ENCODE data around the gene THRSP.
"Not testable (repeated sequence)": the region's sequence is repeated elsewhere in the genome, so short reads cannot be mapped to it uniquely, and the experiment has no call there.

The THRSP gene

DNA sequence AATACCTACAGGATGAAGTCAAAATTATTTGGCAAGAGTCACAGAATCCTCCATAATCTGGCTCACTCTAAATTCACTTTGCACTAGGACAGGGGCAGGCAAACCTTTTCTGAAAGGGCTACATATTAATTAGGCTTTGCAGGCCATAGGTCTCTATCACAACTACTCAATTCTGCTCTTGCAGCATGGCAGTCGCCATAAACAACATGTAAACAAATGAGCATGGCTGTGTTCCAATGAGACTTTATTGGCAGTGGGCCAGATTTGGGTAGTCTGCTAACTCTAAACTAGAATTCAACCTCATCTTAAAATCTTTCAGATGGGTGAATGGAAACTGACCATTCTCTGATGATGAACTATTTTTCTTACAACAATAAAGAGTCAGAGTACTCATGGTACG lies 5.8 kb downstream of the THRSP start:
- DNase-seq = no peak

DNA sequence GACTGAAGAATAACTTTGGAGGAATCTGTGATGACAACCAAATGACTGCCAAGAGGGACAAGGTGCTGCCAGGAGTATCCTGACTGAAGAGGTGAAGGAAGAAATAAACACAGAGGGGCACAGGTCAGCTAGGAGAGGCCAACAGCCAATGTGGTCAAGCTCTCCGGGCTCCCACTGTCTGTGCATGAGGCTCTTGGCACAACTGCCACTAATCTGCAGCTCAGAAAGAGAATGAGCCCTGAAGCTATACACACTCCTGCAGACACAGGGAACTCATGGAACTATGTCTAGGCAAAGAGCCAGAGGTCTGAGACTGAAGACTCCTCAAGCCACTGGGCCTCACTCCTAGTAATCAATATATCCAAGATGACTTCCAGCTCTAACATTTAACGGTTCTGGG lies 7.0 kb downstream of the THRSP start:
- DNase-seq = no peak

DNA sequence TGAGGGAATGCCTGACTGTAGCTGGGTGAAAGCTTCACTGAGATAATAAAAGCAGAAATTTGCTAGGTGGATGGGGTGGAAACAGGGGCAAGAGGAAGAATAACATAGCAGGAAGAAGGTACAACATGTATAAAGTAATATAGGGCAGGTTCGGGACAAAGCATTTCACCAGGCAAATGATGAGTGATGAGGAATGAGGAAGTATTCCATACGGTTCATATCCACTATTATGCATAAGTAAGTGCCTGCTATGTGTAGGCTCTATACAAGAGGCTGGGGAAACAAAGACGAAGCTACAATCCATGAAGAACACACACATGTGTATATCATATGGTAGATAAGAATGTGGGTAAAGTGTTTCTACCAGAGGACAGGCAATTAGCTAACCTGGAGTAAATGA lies 8.1 kb downstream of the THRSP start:
- DNase-seq = no peak

DNA sequence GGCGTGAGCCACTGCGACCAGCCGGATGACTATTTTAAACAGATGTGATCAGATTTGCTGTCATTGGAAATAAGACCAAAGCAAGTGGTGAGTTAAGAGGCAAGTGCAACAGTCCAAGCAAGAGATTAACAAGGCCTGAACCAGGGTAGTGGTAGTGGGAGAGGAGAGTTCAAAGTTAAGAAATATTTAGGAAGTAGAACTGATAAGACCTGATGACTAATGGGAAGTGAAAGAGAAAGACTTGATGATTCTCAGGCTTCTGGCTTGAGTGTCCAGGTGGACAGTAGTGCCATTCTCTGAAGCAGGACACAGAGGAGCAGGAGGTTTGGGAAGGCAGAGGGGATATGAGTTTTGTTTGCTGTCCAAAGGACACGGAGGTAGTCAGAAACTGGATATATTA lies 8.8 kb downstream of the THRSP start:
- no peak for DNase-seq

DNA sequence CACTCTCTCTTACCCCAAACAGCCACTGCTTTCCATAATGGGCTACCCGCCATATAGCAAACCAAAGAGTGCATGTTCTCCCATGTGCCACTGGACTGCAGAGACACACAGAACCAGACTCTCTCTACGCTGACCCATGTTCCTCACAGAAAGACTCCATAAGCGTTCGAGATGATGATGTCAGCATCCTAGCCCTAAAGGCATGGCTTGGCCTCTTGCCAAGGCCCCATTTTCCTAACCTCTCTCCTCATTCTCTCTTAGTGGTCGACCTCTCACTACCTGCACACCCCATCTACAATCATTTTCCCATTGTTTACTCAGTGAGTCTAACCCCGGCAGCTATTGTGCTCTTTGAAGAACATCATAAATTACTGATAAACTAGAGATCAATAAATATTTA lies 11.1 kb downstream of the THRSP start:
- DNase-seq = no peak

DNA sequence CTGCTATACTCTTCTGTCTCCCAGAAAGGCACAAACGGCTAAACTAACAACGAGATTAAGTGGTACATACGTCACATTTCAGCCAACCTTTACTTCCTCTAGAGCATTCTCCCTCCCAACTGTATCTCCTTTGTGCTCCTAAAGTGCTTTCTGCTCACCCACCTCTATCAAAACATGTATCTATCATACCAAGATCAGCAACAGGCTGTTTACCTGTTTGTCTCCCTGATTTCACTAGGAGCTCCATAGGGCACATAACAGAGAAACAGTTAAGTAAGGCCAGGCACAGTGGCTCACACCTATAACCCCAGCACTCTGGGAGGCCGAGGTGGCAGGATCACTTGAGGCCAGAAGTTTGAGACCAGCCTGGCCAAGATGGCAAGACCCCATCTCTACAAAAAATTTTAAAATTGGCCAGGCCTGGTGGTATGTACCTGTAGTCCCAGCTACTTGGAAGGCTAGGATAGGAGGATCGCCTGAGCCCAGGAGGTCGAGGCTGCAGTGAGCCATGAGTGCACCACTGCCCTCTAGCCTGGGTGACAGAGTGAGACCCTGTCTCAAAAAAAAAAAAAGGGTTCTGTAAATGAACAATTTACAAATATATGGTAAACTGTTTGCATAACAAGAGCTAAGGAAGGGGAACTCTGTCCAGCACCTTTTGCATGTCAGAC lies 13.2 kb downstream of the THRSP start:
- no peak for DNase-seq

DNA sequence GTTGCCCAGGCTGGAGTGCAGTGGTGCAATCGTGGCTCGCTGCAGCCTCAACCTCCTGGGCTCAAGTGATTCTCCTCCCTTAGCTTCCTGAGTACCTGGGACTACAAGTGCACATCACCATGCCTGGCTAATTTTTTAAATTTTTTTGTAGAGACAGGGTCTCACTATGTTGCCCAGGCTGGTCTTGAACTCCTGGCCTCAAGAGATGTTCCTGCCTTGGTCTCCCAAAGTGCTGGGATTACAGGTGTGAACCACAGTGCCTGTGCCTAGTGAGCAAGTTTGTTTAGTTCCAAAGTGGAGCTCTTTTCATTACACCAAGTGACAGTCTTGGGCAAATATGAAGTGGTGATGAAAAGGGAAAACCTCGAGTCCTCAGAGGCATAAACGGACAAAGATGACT lies 13.9 kb downstream of the THRSP start:
- DNase-seq = not testable (repeated sequence)

DNA sequence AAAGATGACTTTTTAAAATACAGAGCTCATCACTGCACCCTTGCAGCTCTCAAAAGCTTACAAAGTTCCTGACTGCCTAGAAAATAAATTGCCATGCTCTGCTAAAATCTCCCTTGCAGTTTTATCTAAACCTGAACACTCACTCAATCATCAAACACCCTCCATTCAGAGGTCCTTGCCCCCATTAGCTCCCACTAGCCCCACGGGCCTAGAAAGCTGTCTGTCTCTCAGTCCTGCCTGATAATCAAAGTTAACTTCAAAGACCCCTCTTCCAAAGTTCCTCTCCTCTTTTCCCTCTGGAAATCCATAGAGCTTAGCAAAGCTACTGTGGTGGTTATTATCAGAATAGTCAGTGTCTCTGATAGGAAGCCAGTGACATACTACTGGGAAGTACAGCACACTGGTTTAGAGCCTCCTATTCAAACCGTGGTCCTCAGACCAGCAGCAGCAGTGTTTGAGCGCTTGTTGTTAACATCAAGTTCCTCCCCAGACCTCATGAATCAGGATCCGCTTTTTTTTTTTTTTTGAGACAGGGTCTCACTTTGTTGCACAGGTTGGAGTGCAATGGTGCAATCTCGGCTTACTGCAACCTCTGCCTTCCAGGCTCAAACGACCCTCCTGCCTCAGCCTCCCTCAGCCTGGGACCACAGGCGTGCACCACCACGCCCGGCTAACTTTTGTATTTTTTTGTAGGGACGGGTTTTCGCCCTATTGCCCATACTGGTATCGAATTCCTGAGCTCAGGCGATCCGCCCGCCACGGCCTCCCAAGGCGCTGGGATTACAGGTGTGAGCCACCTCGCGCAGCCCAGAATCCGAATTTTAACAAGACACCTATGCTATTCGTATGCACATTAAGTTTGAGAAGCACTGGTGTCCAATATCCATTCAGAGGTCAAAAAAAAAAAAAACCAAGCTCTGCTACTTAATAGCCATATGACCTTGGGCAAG lies 14.8 kb downstream of the THRSP start:
- no peak for DNase-seq

DNA sequence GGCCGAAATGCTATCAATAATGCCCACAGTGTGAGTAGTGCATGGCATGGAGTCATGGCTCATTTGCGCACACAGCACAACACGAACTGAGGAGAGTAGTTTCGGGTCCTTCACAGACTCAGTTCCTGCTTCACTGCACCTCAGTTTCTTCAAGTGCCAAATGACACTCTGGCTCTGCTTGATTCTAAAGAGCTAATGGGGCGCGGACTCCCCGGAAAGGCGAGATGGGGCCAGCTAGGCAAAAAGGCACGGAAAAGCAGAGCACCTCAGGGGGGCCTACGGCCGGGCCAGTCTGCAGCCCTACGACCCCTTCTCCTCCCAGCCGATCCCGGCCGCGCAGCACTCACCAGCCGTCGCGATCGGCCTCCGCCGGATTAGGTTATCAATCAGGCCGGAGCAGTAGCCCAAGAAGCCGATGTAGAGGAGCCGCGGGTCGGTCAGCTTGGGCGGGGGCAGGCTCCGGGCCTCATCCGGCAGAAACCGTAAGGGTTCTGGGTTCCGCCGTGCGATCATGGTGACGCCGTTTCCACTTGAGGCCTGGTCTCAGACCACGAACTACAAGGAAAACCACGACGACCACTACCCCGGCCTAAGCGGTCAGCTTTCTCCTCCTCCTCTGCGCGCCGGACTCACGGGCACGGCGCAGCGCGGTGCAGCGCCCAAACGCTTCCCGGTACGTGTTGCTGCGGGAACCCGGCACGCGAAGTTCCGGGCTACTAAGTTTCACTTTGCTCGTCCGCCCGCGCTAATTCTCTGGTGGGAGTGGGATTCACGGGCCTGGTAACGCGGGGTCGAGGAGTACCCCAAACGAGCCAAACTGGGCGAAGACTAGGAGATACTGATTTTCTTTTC lies 15.8 kb downstream of the THRSP start, which contains the start of gene NDUFC2:
TSS of gene NDUFC2 (minus strand) at position 631 of the 852 bp plus-strand sequence. CDS start at position 513, 118 bp downstream.
- DNase-seq = peak; percentile 41

DNA sequence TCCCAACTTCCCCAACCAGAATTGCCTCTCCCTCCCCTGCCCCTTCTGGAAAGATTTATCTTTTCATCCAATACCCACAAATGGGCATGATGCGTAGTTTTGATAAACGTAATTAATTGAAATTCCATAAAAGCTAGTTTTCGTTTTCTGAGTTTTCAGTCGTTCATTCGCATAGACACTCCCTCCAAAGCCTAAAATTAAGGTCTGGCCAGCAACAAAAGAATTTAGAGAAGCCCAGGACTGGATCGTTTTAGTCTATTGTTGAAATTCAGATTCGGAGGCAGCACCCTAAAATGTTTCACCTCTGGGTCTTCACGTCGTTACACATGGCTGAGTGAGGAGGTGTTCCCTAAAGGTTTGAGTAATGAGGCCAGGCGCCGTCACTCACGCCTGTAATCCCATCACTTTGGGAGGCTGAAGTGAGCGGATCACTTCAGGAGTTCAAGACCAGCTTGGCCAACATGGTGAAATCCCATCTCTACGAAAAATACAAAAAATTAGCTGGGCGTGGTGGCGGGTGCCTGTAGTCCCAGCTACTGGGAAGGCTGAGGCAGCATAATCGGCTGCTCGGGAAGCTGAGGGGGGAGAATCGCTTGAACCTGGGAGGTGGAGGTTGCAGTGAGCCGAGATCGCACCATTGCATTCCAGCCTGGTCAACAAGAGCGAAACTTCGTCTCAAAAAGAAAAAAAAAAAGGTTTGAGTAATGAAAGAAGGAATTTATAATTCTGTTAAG lies 16.6 kb downstream of the THRSP start:
- no peak for DNase-seq

DNA sequence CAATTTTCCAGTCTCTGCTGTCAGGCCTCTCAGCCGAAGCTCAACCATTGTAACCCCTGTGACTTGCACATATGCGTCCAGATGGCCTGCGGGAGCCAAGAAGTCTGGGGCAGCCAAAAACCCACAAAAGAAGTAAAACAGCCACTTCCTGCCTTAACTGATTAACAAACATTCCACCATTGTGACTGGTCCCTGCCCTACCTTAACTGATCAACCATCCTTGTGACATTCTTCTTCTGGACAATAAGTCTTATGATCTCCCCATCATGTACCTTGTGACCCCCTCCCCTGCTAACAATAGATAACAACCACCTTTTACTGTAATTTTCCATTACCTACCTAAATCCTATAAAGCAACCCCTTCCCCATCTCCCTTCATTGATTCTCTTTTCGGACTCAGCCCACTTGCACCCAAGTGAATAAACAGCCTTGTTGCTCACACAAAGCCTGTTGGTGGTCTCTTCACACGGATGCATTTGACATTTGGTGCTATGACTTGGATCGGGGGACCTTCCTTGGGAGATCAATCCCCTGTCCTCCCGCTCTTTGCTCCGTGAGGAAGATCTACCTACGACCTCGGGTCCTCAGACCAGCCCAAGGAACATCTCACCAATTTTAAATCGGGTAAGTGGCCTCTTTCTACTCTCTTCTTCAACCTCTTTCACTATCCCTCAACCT lies 17.3 kb downstream of the THRSP start:
- DNase-seq = no peak

DNA sequence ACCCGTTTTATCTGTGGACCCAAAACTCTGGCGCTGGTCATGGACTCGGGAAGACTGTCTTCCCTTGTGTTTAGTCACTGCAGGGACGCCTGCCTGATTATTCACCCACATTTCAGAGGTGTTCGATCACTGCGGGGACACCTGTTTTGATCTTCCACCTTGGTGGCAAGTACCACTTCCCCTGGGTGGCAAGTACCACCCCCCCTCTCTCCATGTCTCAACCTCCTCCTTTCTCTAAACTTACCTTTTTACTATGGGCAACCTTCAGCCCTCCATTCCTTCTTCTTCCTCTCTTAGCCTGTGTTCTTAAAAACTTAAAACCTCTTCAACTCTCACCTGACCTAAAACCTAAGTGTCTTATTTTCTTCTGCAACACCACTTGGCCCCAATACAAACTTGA lies 17.9 kb downstream of the THRSP start:
- DNase-seq = no peak

DNA sequence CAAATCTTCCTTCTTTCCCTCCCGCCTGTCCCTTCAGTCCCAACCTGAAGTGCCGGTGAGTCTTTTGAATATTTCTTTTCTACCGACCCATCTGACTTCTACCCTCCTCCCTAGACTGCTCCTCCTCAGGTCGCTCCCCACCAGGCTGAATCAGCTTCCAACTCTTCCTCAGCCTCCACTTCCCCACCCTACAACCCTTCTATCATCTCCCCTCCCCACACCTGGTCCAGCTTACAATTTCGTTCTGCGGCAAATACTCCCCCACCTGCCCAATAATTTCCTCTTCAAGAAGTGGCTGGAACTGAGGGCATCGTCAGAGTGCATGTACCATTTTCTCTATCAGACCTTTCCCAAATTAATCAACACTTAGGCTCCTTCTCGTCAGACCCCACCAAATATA lies 18.5 kb downstream of the THRSP start:
- DNase-seq = no peak

DNA sequence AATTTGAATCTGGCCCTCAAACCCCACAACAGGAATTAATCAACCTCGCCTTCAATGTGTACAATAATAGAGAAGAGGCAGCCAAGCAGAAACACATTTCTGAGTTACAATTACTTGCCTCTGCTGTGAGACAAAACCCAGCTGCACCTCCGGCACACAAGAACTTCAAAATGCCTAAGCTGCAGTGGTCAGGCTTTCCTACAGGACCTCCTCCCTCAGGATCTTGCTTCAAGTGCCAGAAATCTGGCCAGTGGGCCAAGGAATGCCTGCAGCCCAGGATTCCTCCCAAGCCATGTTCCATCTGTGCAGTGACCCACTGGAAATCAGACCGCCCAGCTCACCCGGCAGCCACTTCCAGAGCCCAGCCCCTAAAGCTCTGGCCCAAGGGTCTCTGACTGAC lies 19.4 kb downstream of the THRSP start:
- no peak for DNase-seq

DNA sequence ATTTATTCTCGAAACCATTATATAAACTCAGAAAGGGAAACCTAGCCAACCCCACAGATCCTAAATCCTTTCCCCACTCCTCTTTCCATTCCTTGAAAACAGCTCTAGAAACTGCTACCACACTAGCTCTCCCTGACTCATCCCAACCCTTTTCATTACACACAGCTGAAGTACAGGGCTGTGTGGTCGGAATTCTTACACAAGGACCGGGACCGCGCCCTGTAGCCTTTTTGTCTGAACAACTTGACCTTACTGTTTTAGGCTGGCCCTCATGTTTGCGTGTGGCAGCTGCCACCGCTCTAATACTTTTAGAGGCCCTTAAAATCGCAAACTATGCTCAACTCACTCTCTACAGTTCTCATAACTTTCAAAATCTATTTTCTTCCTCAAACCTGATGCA lies 20.8 kb downstream of the THRSP start:
- DNase-seq = not testable (repeated sequence)

DNA sequence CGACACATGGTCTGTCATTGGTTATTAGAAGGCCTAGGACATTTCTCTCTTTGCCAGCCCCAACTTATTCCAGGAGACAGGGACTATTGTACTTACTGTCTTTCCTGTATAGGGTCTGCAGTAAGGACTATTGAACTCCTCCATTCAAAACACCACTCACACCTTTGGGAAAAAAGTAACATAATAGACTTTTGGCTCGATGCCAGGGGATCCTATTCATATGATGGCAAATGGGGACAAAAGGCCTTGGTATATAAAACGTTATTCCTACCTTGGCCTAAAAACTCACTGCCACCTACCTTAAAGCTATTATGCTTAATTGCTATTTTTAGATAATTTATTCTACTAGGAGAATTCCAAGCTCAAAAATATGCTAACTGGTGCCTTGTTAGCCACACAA lies 22.3 kb downstream of the THRSP start:
- DNase-seq = no peak

DNA sequence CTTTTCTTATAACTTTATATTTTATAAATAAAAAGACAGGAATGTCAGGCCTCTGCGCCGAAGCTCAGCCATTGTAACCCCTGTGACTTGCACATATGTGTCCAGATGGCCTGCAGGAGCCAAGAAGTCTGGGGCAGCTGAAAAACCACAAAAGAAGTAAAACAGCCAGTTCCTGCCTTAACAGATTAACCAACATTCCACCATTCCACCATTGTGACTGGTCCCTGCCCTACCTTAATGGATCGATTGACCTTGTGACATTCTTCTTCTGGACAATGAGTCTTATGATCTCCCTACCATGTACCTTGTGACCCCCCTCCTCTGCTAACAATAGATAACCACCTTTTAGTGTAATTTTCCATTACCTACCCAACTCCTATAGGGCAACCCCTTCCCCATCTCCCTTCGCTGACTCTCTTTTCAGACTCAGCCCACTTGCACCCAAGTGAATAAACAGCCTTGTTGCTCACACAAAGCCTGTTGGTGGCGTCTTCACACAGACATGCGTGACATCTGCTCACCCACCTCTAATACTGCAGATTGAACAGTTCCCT lies 22.9 kb downstream of the THRSP start:
- DNase-seq = not testable (repeated sequence)

DNA sequence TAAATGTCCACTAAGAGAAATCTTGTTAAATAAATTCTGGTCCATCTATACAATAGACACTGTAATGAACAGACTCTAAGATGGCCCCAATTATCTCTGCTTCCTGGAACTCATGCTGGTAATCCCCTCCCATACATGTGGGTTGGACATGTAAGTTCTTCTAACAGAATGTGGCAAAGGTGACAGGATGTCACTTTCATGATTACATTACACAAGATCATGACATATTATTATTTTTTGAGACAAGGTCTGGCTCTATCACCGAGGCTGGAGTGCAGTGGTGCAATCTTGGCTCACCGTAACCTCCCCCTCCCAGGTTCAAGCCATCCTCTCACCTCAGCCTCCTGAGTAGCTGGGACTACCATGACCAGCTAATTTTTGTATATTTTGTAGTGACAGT lies 30.6 kb downstream of the THRSP start:
- DNase-seq = no peak

DNA sequence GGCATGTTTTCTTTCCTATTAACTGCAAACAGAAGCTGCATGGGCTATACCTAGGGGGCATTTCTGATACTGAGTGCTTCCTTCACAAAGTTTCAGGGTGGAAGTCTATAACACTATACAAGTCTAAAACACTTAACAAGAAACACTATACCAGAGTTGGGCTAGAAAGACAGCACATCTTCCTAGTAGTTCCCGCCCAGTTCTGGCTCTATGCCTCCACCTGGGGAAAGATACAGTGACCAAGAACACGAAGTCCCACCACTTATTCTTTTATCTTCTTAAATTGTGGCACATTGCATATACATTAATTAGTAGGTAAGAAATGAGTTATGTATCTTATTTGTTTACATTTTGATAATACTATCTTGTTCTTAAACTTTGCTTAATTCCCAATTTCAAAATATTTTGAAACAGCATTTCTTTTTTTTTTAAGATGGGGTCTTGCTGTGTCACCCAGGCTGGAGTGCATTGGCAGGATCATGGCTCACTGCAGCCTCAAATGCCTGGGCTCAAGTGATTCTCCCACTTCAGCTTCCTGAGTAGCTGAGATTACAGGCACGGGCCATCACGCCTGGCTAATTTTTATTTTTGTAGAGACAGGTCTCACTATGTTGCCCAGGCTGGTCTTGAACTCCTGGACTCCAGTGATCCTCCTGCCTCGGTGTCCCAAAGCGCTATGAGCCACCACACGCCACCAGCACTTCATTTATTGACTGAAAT lies 34.2 kb downstream of the THRSP start:
- no peak for DNase-seq

DNA sequence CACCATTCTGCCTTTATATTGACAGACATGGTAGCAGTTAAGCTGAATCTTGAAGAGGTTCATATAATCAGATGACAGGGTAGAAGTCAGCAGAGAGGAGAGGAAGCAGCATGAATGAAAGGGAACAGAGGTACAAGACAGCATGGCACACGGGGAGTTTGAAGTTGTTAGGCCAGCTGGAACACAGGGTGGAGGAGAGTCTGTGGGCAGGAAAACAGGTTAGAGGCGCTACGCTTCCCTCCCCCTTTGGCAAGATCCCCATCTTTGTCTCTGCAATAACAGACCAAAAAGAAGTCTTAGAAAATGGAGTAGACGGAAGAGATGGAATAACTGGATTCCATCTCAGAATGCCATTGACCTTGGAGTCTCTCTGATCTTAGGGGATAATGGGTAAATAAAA lies 36.0 kb downstream of the THRSP start:
- no peak for DNase-seq

DNA sequence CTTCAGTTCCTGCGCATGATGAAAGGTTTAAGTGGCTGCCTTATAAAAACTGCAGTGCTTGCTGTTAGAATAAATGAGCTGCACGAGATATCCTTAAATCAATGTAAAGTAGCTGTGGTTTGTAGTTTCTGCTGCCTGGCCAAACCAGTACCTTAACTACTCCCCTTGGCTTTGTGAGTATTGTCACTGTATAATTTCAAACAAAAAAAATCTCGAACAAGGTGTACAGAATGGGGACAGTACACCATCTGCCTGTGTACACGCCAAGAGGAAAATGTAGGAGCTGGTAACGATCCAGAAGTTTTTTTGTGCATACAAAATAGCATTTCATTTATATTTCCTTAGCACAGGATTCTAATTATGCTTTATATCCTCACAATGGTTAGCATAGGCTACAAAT lies 36.6 kb downstream of the THRSP start:
- DNase-seq = no peak
